Central memory CD8-positive, alpha-beta T cell (primary cell): ENCODE measurements around the gene ANAPC15.
A peak's percentile ranks its signal among the peaks of the same experiment; 100 is the strongest.

Source experiments
- ATAC-seq: fragments of 150-1000 bp; cut with Tn5 transposase; replicated peaks from 2 replicates; pipeline ENCODE4 v1.10.0; 2022; ENCODE audit warnings: mild to moderate bottlenecking, moderate FRiP score, moderate number of reproducible peaks; ENCODE audit not compliant: poor library complexity, severe bottlenecking; ENCODE audit errors: extremely low read depth
- DNase-seq, 2 donors: peaks; one replicate each; pipeline ENCODE4 v3.0.0; 2021; ENCODE audit warnings: low spot score in 2 of 2
- H3K27ac Mint-ChIP-seq: one replicate; pipeline ENCODE4 v1.8.0; 2022; ENCODE audit warnings: low read depth, mild to moderate bottlenecking, moderate library complexity, mixed read lengths
- H3K27me3 Mint-ChIP-seq: one replicate; pipeline ENCODE4 v1.8.0; 2022; ENCODE audit warnings: mixed read lengths
- H3K36me3 Mint-ChIP-seq: one replicate; pipeline ENCODE4 v1.8.0; 2022; ENCODE audit warnings: mild to moderate bottlenecking, moderate library complexity, mixed read lengths; ENCODE audit not compliant: insufficient read depth
- H3K4me1 Mint-ChIP-seq: one replicate; pipeline ENCODE4 v1.8.0; 2022; ENCODE audit warnings: mixed read lengths
- H3K4me3 Mint-ChIP-seq: one replicate; pipeline ENCODE4 v1.8.0; 2022; ENCODE audit warnings: mild to moderate bottlenecking, moderate library complexity, mixed read lengths
- H3K9me3 Mint-ChIP-seq: one replicate; pipeline ENCODE4 v1.8.0; 2022; ENCODE audit warnings: mixed read lengths

Gene ANAPC15

DNA sequence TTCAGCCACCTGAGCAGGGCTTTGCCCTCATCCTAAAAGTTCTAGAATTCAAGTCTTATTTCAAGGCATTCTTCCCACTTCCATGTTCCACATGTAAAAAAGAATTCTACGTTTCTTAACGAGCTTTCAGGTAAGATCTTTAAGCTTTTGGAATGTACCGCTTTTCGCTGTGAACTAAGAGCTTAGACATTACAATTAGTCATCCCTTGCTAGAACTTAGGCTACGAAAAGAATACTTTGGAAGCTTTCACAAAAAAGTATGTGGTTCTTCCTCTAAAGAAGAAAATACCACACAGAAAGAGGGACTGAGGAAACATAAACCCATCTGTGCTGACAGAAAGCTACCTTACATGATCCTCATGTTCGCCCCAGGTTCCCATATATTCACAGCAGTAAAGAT is 34.0 kb downstream of the ANAPC15 start:
- peaks cover 29% of the 10 kb centered on the region for H3K4me1 Mint-ChIP-seq
- peaks cover 15% of the 10 kb centered on the region for H3K36me3 Mint-ChIP-seq
- ATAC-seq, result no peak
- no peaks in the 10 kb centered on the region for H3K9me3 Mint-ChIP-seq
- no peaks in the 10 kb centered on the region for H3K27me3 Mint-ChIP-seq
- H3K4me3 Mint-ChIP-seq, result peak overlapping the region; percentile 96
- peak overlapping the region; percentile 97 for H3K27ac Mint-ChIP-seq
- no peak for DNase-seq

DNA sequence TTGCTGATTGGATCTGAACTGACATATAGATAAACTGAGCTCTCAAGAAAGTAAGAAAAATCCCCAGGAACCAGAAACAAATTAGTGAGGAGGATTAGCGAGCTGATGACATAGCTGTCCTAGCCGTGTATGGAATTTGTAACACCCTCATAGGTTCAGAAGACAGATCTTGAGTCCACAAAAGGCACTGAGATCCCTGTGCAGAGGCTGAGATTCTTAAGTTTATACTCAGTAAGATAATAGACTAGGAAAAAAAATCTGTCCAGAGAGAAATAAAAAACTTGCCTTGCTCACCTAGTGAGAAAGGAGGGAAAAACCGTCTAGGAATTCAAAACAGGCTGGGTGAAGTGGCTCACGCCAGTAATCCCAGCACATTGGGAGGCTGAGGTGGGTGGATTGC is 36.7 kb downstream of the ANAPC15 start:
- H3K4me3 Mint-ChIP-seq, result no peak overlapping the region
- no peaks in the 10 kb centered on the region for H3K27me3 Mint-ChIP-seq
- no peak overlapping the region for H3K27ac Mint-ChIP-seq
- ATAC-seq (no peak), DNase-seq (no peak)
- H3K4me1 Mint-ChIP-seq, result peaks cover 32% of the 10 kb centered on the region
- H3K9me3 Mint-ChIP-seq, result no peaks in the 10 kb centered on the region
- peaks cover 12% of the 10 kb centered on the region for H3K36me3 Mint-ChIP-seq

DNA sequence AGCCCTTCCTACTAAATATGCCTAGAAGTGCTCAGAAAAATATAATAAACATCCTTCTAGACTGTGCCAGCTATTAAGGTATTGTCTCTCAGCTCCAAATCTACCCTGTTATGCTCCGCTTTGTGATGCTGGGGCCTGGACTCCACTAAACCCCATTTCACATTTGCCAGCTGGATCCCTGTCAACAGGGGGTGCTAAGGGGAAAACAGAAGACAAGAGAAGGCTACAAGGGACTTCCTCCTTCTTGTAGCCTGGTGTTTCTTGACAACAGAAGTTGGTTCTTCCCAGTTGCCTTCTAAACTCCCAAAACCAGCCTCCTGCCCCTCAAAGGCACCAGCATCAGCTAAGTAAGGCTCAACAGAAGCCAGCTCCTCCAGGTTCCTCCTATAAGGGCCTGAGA is 37.4 kb downstream of the ANAPC15 start:
- no peak overlapping the region for H3K27ac Mint-ChIP-seq
- no peaks in the 10 kb centered on the region for H3K27me3 Mint-ChIP-seq
- peaks cover 30% of the 10 kb centered on the region for H3K4me1 Mint-ChIP-seq
- DNase-seq, result no peak
- H3K9me3 Mint-ChIP-seq, result no peaks in the 10 kb centered on the region
- no peak for ATAC-seq
- no peak overlapping the region for H3K4me3 Mint-ChIP-seq
- H3K36me3 Mint-ChIP-seq, result peaks cover 7% of the 10 kb centered on the region

DNA sequence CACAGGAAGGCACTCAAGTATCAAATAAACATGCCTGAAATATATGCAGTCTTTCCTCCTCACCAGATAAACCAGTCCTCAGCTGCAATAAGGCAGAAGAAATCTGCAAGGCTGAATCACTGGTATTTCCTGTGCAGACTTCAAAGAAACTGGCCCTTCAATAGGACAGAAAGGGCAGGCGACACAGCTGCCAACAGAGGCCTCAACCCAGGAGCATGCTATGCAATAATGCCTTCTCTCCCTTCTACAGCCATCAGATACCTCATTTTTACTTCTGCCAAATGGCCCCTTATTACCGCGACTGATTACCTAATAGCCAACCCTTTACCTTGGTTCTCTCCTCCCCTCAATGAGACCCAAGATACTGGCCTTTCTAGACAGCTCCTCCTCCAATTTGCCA is 40.1 kb downstream of the ANAPC15 start:
- H3K27ac Mint-ChIP-seq, result no peak overlapping the region
- H3K36me3 Mint-ChIP-seq, result peaks cover 8% of the 10 kb centered on the region
- no peak for DNase-seq
- no peak for ATAC-seq
- no peaks in the 10 kb centered on the region for H3K27me3 Mint-ChIP-seq
- peaks cover 26% of the 10 kb centered on the region for H3K4me1 Mint-ChIP-seq
- H3K4me3 Mint-ChIP-seq, result no peak overlapping the region
- H3K9me3 Mint-ChIP-seq, result no peaks in the 10 kb centered on the region

DNA sequence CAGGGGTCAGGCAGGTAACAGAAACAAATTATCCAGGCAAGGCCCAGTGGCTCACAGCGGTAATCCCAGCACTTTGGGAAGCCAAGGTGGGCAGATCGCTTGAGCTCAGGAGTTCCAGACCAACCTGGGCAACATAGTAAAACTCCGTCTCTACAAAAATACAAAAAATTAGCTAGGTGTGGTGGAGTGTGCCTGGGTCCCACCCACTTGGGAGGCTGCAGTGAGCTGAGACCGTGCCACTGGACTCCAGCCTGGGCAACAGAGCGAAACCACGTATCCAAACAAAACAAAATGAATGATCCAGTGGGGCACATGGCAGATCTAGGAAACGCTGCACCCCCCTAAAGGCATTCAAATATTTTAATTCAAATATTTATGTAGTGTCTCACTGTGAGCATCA is 42.0 kb downstream of the ANAPC15 start:
- H3K4me1 Mint-ChIP-seq, result peaks cover 22% of the 10 kb centered on the region
- ATAC-seq, result no peak
- H3K36me3 Mint-ChIP-seq, result peaks cover 6% of the 10 kb centered on the region
- no peak overlapping the region for H3K4me3 Mint-ChIP-seq
- no peak for DNase-seq
- no peaks in the 10 kb centered on the region for H3K9me3 Mint-ChIP-seq
- no peaks in the 10 kb centered on the region for H3K27me3 Mint-ChIP-seq
- peak overlapping the region; percentile 56 for H3K27ac Mint-ChIP-seq

DNA sequence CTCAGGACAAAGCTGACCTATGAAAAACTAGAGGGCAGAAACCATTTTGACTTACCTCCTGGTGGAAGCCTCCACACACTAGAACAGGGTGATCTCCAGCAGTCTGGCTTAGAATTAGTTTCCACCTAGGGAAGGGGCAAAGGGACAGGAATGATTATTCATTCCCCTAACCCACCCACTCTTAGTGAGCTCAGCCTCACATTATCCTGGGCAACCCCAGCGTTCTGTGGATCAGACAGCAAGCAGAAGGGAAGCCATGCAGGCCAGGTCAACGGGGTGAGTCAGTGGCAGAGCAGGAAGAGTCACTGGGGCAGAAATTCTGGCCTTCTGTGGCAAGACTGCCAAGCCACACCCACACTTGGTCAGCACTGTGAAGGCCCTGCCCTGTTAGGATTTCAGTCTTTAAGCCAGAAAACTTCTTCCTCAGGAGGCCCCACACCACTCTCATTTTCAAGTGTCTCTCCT is 42.7 kb downstream of the ANAPC15 start:
- H3K27ac Mint-ChIP-seq, result peak overlapping the region; percentile 77
- H3K27me3 Mint-ChIP-seq, result no peaks in the 10 kb centered on the region
- ATAC-seq, result peak; percentile 24
- peaks cover 4% of the 10 kb centered on the region for H3K36me3 Mint-ChIP-seq
- no peak overlapping the region for H3K4me3 Mint-ChIP-seq
- no peak for DNase-seq
- H3K9me3 Mint-ChIP-seq, result no peaks in the 10 kb centered on the region
- peaks cover 21% of the 10 kb centered on the region for H3K4me1 Mint-ChIP-seq

DNA sequence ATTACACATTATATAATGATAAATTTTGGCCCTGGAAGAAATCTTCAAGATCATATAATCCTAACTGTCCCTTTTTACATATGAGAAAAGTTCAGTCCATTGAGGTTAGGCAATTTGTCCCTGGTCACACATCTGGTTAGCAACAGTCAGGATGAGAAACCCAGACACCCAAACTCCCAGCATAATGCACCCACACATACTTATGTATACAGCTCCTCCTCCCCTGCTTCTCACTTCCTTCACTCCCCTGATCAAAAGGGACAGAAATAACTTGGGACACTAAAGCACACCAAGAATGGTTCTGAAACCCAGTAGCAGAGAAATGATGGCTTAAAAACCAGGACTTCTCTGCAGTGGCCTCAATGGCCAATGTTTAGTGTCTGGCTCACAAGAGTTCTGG is 43.3 kb downstream of the ANAPC15 start:
- Mint-ChIP-seq H3K36me3 (peaks cover 4% of the 10 kb centered on the region), H3K4me1 (peaks cover 21% of the 10 kb centered on the region), H3K9me3 (no peaks in the 10 kb centered on the region), H3K27me3 (no peaks in the 10 kb centered on the region), H3K27ac (peak overlapping the region; percentile 77), H3K4me3 (no peak overlapping the region)
- no peak for DNase-seq
- ATAC-seq, result no peak

DNA sequence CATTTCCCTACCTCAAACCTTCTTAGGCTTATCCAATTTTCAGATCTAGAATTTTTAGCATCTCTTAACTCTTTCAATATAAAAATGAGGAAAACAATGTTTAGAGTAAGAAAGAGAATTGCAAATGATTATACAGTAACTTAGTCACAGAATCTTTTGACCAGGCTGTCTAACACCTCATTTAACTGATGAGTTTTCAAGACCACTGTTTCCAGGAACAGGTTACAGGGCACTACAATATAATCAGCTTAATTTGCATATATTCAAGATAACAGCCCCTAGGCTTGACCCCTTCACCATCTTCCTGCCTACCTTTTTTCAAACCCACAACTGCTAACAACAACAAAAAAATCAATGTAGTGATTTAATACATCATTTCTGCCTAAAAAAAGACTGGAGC is 44.8 kb downstream of the ANAPC15 start:
- no peaks in the 10 kb centered on the region for H3K27me3 Mint-ChIP-seq
- H3K27ac Mint-ChIP-seq, result no peak overlapping the region
- no peak for ATAC-seq
- peaks cover 4% of the 10 kb centered on the region for H3K36me3 Mint-ChIP-seq
- no peak overlapping the region for H3K4me3 Mint-ChIP-seq
- H3K4me1 Mint-ChIP-seq, result peaks cover 21% of the 10 kb centered on the region
- DNase-seq, result no peak
- H3K9me3 Mint-ChIP-seq, result no peaks in the 10 kb centered on the region

DNA sequence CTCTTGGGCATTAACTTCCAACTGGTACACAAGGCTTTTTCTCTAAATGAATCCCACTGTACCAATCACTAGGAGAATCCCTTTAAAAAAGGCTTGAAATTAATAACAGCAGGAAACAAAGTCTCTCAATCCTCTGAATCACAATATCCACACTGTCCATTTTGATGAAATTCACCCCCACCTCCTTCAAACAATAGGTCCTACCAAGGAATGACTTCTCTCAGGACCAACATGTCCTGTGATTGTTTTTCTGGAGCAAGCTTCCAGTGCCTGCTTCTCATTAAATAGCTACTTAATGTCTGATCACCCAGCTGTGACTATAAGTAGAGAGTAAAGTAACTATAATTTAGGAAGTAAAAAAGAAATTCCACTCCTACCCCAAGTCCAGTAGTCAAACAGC is 45.2 kb downstream of the ANAPC15 start:
- peaks cover 4% of the 10 kb centered on the region for H3K36me3 Mint-ChIP-seq
- no peak overlapping the region for H3K4me3 Mint-ChIP-seq
- H3K9me3 Mint-ChIP-seq, result no peaks in the 10 kb centered on the region
- no peak for ATAC-seq
- no peak overlapping the region for H3K27ac Mint-ChIP-seq
- no peak for DNase-seq
- no peaks in the 10 kb centered on the region for H3K27me3 Mint-ChIP-seq
- peaks cover 21% of the 10 kb centered on the region for H3K4me1 Mint-ChIP-seq

DNA sequence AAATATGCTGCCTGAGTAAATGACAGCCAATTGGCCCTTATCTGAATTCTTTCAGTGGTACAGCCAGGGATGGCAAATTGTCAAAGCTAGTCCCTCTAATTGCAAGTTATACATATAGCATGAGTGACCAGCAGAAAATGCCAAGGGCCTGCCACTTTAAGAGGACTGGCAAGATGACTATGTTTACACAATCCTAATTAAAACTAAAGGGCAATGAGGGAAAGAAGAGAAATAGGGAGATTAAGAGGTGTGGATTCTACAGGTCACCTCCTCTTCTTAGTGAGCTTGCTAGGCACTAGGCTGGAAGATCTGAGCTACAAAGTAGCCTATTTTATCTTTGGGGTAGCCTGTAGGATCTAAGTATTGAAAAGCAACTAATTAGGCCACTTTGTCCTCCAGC is 45.6 kb downstream of the ANAPC15 start:
- Mint-ChIP-seq H3K36me3 (peaks cover 4% of the 10 kb centered on the region), H3K4me3 (no peak overlapping the region), H3K27ac (no peak overlapping the region), H3K9me3 (no peaks in the 10 kb centered on the region), H3K4me1 (peaks cover 21% of the 10 kb centered on the region), H3K27me3 (no peaks in the 10 kb centered on the region)
- ATAC-seq, result no peak
- DNase-seq, result no peak

DNA sequence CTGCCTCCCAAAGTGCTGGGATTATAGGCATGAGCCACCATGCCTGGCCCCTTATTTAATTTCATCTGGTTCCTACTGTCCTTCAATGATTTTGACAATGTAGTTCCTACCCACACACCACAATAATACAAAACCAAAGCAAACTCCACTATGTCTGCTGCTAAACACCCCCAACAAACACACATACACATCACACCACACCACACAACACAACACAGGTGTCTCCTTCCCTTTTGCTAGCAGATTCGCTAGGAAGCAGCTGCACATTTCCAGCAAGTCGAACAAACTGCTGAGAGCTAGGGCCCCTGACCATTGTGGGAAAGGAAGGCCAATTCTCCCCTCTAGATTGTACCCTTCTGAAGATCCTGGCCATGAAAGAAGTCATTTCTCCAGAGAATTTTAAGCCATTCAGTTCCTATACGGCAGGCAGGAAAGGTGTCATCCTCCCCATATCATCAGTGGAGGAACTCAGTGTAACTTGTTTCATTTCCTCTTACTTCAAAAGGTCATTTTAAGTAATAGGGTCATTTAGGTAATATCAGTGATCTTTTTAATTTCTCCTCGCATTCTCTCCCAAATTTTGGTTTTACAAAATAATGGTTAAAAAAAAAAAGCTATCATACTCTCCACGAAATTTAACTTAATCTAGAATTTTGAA is 50.6 kb downstream of the ANAPC15 start:
- H3K9me3 Mint-ChIP-seq, result no peaks in the 10 kb centered on the region
- H3K27ac Mint-ChIP-seq, result peak overlapping the region; percentile 17
- H3K4me1 Mint-ChIP-seq, result no peaks in the 10 kb centered on the region
- no peaks in the 10 kb centered on the region for H3K27me3 Mint-ChIP-seq
- H3K4me3 Mint-ChIP-seq, result no peak overlapping the region
- ATAC-seq (no peak), DNase-seq (no peak)
- peaks cover 3% of the 10 kb centered on the region for H3K36me3 Mint-ChIP-seq
